Measurements from ENCODE around the gene MXRA7. TPM values are rescaled to one million over a fixed set of nuclear protein-coding genes. Genes with fewer than 3 reads are reported as not detected.
"Not testable (repeated sequence)": the region's sequence is repeated elsewhere in the genome, so short reads cannot be mapped to it uniquely, and the experiment has no call there.

MXRA7 gene
- total RNA-seq, 2 experiments from 2014 or later = 11.4 to 12.1 TPM

GRCh38 chr17:76714336-76714735 lies 3.6 kb upstream of the MXRA7 start:
- H3K4me1 ChIP-seq (ENCODE audit: insufficient read depth, low read length) = peaks cover 37% of the 10 kb centered on the region
- no peaks in the 10 kb centered on the region for H3K9me3 ChIP-seq (ENCODE audit: control insufficient read depth in 1 of 2, insufficient read depth in 1 of 2, low read length in 2 of 2)
- H3K4me3 Mint-ChIP-seq = peak overlapping the region; percentile 30
- no peak for DNase-seq
- no peak for TF ChIP-seq CTCF (IDR thresholded peaks at IDR 0.05)
- H3K9me3 Mint-ChIP-seq = no peaks in the 10 kb centered on the region
- H3K27ac ChIP-seq (ENCODE audit: low read depth in 1 of 2, low read length in 2 of 2) = no peak overlapping the region
- H3K4me3 ChIP-seq (ENCODE audit: low read length) = no peak overlapping the region
- ChIA-PET POLR2A (interaction anchor here (1.1 to 6.7 kb wide), 5 partner anchors 12 to 191 kb away, joined by 4 to 63 read pairs (median 8); partner anchors contain the start of genes JMJD6, METTL23, MFSD11 and SRSF2), CTCF (interaction anchor here (0.7 to 3.1 kb wide), 12 partner anchors 12 to 342 kb away, joined by 3 to 34 read pairs (median 4); partner anchors contain the start of genes JMJD6, METTL23, MFSD11 and MGAT5B)
- H3K4me1 Mint-ChIP-seq (ENCODE audit: low read depth) = peaks cover 47% of the 10 kb centered on the region
- peaks cover 51% of the 10 kb centered on the region for H3K36me3 ChIP-seq (ENCODE audit: insufficient read depth, low read length)
- intact Hi-C loops (cut with DNase I, micrococcal nuclease) = loop anchor here (2.0 to 5.0 kb wide), 7 partner anchors 68 to 353 kb away; no protein-coding TSS in a partner anchor
- peaks cover 54% of the 10 kb centered on the region for H3K36me3 Mint-ChIP-seq (ENCODE audit: low read depth)
- H3K27ac Mint-ChIP-seq = peak overlapping the region; percentile 74
- H3K27me3 ChIP-seq (ENCODE audit: control insufficient read depth in 1 of 2, insufficient read depth in 2 of 2, low read length in 2 of 2) = no peaks in the 10 kb centered on the region
- ATAC-seq (ENCODE audit: poor library complexity) = no peak
- H3K27me3 Mint-ChIP-seq = no peaks in the 10 kb centered on the region

- Mint-ChIP-seq H3K36me3 (ENCODE audit: low read depth) (peaks cover 48% of the 10 kb centered on the region), H3K4me1 (ENCODE audit: low read depth) (peaks cover 52% of the 10 kb centered on the region), H3K27me3 (no peaks in the 10 kb centered on the region), H3K4me3 (peak overlapping the region; percentile 56), H3K9me3 (no peaks in the 10 kb centered on the region), H3K27ac (peak overlapping the region; percentile 74)
- DNase-seq (no peak), ATAC-seq (ENCODE audit: poor library complexity) (no peak)
- no peaks in the 10 kb centered on the region for H3K9me3 ChIP-seq (ENCODE audit: control insufficient read depth in 1 of 2, insufficient read depth in 1 of 2, low read length in 2 of 2)
- no peaks in the 10 kb centered on the region for H3K27me3 ChIP-seq (ENCODE audit: control insufficient read depth in 1 of 2, insufficient read depth in 2 of 2, low read length in 2 of 2)
- H3K4me3 ChIP-seq (ENCODE audit: low read length) = no peak overlapping the region
- TF ChIP-seq CTCF (IDR thresholded peaks at IDR 0.05) = no peak
- intact Hi-C loops (cut with DNase I, micrococcal nuclease) = loop anchor here (1.0 to 5.0 kb wide), 8 partner anchors 14 to 354 kb away; no protein-coding TSS in a partner anchor
- ChIA-PET CTCF (interaction anchor here (0.8 to 3.1 kb wide), 14 partner anchors 13 to 343 kb away, joined by 3 to 34 read pairs (median 4); partner anchors contain the start of genes JMJD6, METTL23, MFSD11 and MGAT5B), POLR2A (interaction anchor here (0.6 to 6.7 kb wide), 6 partner anchors 13 to 191 kb away, joined by 4 to 63 read pairs (median 8); partner anchors contain the start of genes JMJD6, METTL23, MFSD11 and SRSF2)
- no peak overlapping the region for H3K27ac ChIP-seq (ENCODE audit: low read depth in 1 of 2, low read length in 2 of 2)
- H3K4me1 ChIP-seq (ENCODE audit: insufficient read depth, low read length) = peaks cover 40% of the 10 kb centered on the region
- peaks cover 46% of the 10 kb centered on the region for H3K36me3 ChIP-seq (ENCODE audit: insufficient read depth, low read length)
Measured at GRCh38 chr17:76713765-76714164, 3.0 kb upstream of the MXRA7 start.

- Histone ChIP-seq H3K36me3 (ENCODE audit: insufficient read depth, low read length) (peaks cover 33% of the 10 kb centered on the region), H3K4me1 (ENCODE audit: insufficient read depth, low read length) (peaks cover 40% of the 10 kb centered on the region)
- not testable (repeated sequence) for ATAC-seq (ENCODE audit: poor library complexity); H3K27me3 Mint-ChIP-seq; H3K27ac ChIP-seq (ENCODE audit: low read depth in 1 of 2, low read length in 2 of 2); H3K27ac Mint-ChIP-seq; DNase-seq; H3K9me3 Mint-ChIP-seq; H3K4me3 ChIP-seq (ENCODE audit: low read length); H3K9me3 ChIP-seq (ENCODE audit: control insufficient read depth in 1 of 2, insufficient read depth in 1 of 2, low read length in 2 of 2); H3K27me3 ChIP-seq (ENCODE audit: control insufficient read depth in 1 of 2, insufficient read depth in 2 of 2, low read length in 2 of 2)
- H3K4me1 Mint-ChIP-seq (ENCODE audit: low read depth) = peaks cover 52% of the 10 kb centered on the region
- CTCF ChIA-PET = interaction anchor here (2.1 to 3.1 kb wide), 2 partner anchors 14 to 344 kb away, joined by 9 to 34 read pairs; partner anchors contain the start of genes JMJD6 and METTL23
- POLR2A ChIA-PET = interaction anchor here (1.0 to 6.7 kb wide), 4 partner anchors 14 to 40 kb away, joined by 3 to 63 read pairs (median 30); partner anchors contain the start of genes JMJD6, METTL23, MFSD11 and SRSF2
- H3K36me3 Mint-ChIP-seq (ENCODE audit: low read depth) = peaks cover 35% of the 10 kb centered on the region
- intact Hi-C loops (cut with DNase I, micrococcal nuclease) = loop anchor here (5.0 kb wide), 4 partner anchors 70 to 355 kb away; no protein-coding TSS in a partner anchor
- H3K4me3 Mint-ChIP-seq = peak overlapping the region; percentile 34
Measured at GRCh38 chr17:76712321-76712720, 1.6 kb upstream of the MXRA7 start.

GRCh38 chr17:76709951-76710862 lies 558 bp downstream of the MXRA7 start:
- Histone ChIP-seq H3K36me3 (ENCODE audit: insufficient read depth, low read length) (peaks cover 13% of the 10 kb centered on the region), H3K4me1 (ENCODE audit: insufficient read depth, low read length) (peaks cover 26% of the 10 kb centered on the region), H3K4me3 (ENCODE audit: low read length) (peak overlapping the region; percentile 49)
- CTCF ChIA-PET; H3K27me3 Mint-ChIP-seq; H3K27ac ChIP-seq (ENCODE audit: low read depth in 1 of 2, low read length in 2 of 2); H3K27me3 ChIP-seq (ENCODE audit: control insufficient read depth in 1 of 2, insufficient read depth in 2 of 2, low read length in 2 of 2); H3K27ac Mint-ChIP-seq; H3K9me3 Mint-ChIP-seq; H3K9me3 ChIP-seq (ENCODE audit: control insufficient read depth in 1 of 2, insufficient read depth in 1 of 2, low read length in 2 of 2): not testable (repeated sequence)
- POLR2A ChIA-PET = interaction anchor here (0.9 to 6.7 kb wide), 4 partner anchors 16 to 42 kb away, joined by 4 to 63 read pairs (median 29); partner anchors contain the start of genes JMJD6, METTL23, MFSD11 and SRSF2
- Mint-ChIP-seq H3K4me3 (peak overlapping the region; percentile 83), H3K36me3 (ENCODE audit: low read depth) (peaks cover 14% of the 10 kb centered on the region), H3K4me1 (ENCODE audit: low read depth) (peaks cover 37% of the 10 kb centered on the region)
- ATAC-seq (ENCODE audit: poor library complexity) (peak; percentile 33), DNase-seq (peak in 4 of 14 experiments; percentile 20 to 47 (median 41))
- intact Hi-C loops (cut with DNase I, micrococcal nuclease) = loop anchor here (5.0 kb wide), 4 partner anchors 72 to 357 kb away; no protein-coding TSS in a partner anchor

All from CD4-positive, alpha-beta T cell (primary cell).